HepG2 (cell line): ENCODE results near the gene SPNS3.

Source experiments
- CTCF ChIP-seq: sonication (generic); formaldehyde crosslinking; IDR thresholded peaks from 2 replicates; pipeline ENCODE4 v1.5.0; 2020; ENCODE audit warnings: mild to moderate bottlenecking, missing genetic modification reagents, moderate library complexity
- NCOA2 ChIP-seq: sonication (generic); formaldehyde crosslinking; IDR thresholded peaks from 2 replicates; pipeline ENCODE4 v1.8.0; 2022; ENCODE audit warnings: inconsistent platforms
- POLR2A ChIP-seq, 2 experiments: IDR thresholded peaks; 2 replicates each; pipeline ENCODE4 v1.6.1; 2011; ENCODE audit warnings: low read depth in 2 of 2, low read length in 2 of 2, mild to moderate bottlenecking in 1 of 2, moderate library complexity in 1 of 2; ENCODE audit not compliant: insufficient read depth in 1 of 2
- ZBTB20 ChIP-seq: sonication (generic); formaldehyde crosslinking; IDR thresholded peaks from 2 replicates; pipeline ENCODE4 v1.8.1; 2023; ENCODE audit warnings: missing genetic modification reagents, low read depth, mild to moderate bottlenecking, borderline replicate concordance

- TF ChIP-seq ZBTB20 (CRISPR knock-in tag) (no peak), NCOA2 (no peak), CTCF (no peak), POLR2A (IDR thresholded peaks at IDR 0.05; ENCODE audit: insufficient read depth in 1 of 2, low read depth in 2 of 2, low read length in 2 of 2) (no peak)
These were observed 73.8 kb downstream of the SPNS3 start for GRCh38 chr17:4507361-4508111.
